Activated naive CD4-positive, alpha-beta T cell treated with anti-CD3 and anti-CD28 coated beads for 36 hours (primary cell): ENCODE data around the gene SH3TC1. TPM values are rescaled to one million over a fixed set of nuclear protein-coding genes. Genes with fewer than 3 reads are reported as not detected.

ENCODE experiments used
- CTCF ChIA-PET: fragments of 350-600 bp; sonication (Branson Sonifier 250); formaldehyde crosslinking; loops from one replicate; lab custom pipeline; 2021; ENCODE audit warnings: antibody characterized with exemption; lab: Charles Lee
- DNase-seq: peaks from one replicate; pipeline ENCODE4 v3.0.0-alpha.2; 2020
- H3K27ac Mint-ChIP-seq: one replicate; pipeline ENCODE4 v1.8.0; 2021; ENCODE audit warnings: mild to moderate bottlenecking, mixed read lengths
- H3K27me3 Mint-ChIP-seq: one replicate; pipeline ENCODE4 v1.8.0; 2021; ENCODE audit warnings: low read depth, mixed read lengths
- H3K36me3 Mint-ChIP-seq: one replicate; pipeline ENCODE4 v1.8.0; 2021; ENCODE audit warnings: low read depth, mixed read lengths
- H3K4me1 Mint-ChIP-seq: one replicate; pipeline ENCODE4 v1.8.0; 2021; ENCODE audit warnings: low read depth, mixed read lengths
- H3K4me3 Mint-ChIP-seq: one replicate; pipeline ENCODE4 v1.8.0; 2021; ENCODE audit warnings: mild to moderate bottlenecking, moderate library complexity, mixed read lengths
- H3K9me3 Mint-ChIP-seq: one replicate; pipeline ENCODE4 v1.8.0; 2021; ENCODE audit warnings: mixed read lengths
- intact Hi-C: fragments of 100-400 bp; cut with micrococcal nuclease; formaldehyde crosslinking; loops from one replicate; pipeline ENCODE4 v1.15.1; 2023
- total RNA-seq, 2 experiments: library from RNA; stranded (reverse); gene quantifications; one replicate each; pipeline ENCODE4 v1.2.3, GENCODE V29; 2021

Gene SH3TC1
- total RNA-seq, 2 experiments from 2014 or later: 17.9 to 23.6 TPM

DNA sequence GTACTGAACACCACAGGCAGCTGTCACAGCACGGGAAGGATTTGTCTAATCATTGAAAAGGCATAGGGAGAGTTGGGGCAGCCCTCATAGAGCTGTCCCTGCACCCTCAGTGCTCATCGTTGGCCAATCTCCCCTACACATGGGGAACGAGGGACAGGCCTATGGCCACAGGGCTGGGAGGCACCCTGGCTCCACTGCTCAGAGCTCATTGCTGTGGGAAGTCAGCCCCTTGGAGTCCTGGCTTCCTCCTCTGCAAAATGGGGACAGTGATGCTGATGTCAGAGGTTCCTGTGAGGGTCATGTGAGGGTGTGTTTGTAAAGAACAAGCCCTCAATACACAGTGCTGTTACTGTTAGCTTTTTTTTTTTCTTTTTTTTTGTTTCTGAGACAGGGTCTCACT is 51.1 kb downstream of the SH3TC1 start:
- Mint-ChIP-seq H3K27me3 (no peaks in the 10 kb centered on the region), H3K9me3 (no peaks in the 10 kb centered on the region), H3K4me3 (no peak overlapping the region), H3K36me3 (no peaks in the 10 kb centered on the region), H3K27ac (no peak overlapping the region), H3K4me1 (no peaks in the 10 kb centered on the region)
- no peak for DNase-seq
- CTCF ChIA-PET: interaction anchor here (0.8 kb wide), 1 partner anchor 73 kb away, joined by 3 read pairs; no protein-coding TSS in a partner anchor
- intact Hi-C loops: no loop called here

DNA sequence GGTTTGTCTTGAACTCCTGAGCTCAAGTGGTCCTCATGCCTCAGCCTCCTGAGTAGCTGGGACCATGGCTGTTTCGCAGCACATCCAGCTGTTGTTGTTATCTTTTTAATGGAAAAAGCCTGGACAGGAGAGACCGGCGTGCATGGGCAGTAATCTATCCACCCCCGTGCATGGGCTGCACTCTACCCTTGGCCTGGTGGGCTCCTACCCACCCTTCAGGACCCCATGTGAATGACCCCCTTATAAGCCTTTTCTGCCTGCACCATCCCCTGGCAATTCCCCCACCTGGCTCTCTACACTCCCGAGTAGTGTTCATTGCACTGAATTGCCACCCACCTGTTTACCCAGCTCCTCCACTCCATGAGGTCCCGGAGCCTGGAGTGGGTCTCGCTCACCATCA is 51.5 kb downstream of the SH3TC1 start:
- intact Hi-C loops: no loop called here
- Mint-ChIP-seq H3K4me1 (no peaks in the 10 kb centered on the region), H3K27ac (no peak overlapping the region), H3K27me3 (no peaks in the 10 kb centered on the region), H3K4me3 (no peak overlapping the region), H3K36me3 (no peaks in the 10 kb centered on the region), H3K9me3 (no peaks in the 10 kb centered on the region)
- DNase-seq: no peak
- CTCF ChIA-PET: interaction anchor here (1.2 kb wide), 1 partner anchor 10 kb away, joined by 3 read pairs; no protein-coding TSS in a partner anchor

DNA sequence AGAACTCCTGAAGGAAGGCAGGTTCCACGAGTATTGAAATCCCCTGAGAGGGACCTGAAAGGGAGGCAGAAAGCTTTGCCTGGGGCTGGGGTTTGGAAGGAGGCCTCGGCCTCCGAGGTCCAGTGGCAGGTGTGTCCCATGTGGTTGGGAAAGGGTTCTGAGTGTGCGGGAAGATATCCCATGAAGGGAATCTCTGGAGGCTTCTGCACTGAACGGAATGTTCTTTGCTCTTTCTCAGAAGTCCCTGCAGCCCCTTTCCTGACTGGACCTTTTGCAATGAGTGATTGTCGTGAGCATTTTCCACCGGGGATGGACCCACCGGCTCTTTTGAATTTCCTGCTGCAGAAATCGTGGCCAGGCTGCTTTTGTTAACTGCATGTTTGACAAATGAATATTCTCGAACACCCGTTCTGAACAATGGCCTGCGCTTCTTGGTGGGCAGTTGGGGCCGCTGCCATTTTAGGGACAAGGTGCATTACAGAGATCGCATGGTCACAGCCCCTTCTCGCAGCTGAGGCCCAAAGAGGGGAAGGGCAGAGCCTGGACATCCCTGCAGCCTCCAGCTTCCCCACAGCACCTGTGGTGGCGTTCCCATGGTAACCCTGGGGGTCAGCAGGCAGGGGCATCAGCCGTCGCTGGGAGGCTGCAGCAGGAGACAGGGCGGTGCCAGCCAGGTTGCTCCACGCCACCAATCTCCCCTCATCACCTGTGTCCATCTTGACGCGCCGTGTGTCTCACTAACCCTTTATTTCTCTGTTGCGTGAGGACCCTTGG is 52.2 kb downstream of the SH3TC1 start:
- CTCF ChIA-PET: interaction anchor here (1.2 kb wide), 1 partner anchor 11 kb away, joined by 3 read pairs; no protein-coding TSS in a partner anchor
- H3K9me3 Mint-ChIP-seq: no peaks in the 10 kb centered on the region
- H3K27me3 Mint-ChIP-seq: no peaks in the 10 kb centered on the region
- H3K4me3 Mint-ChIP-seq: no peak overlapping the region
- intact Hi-C loops: no loop called here
- H3K27ac Mint-ChIP-seq: no peak overlapping the region
- no peaks in the 10 kb centered on the region for H3K36me3 Mint-ChIP-seq
- no peak for DNase-seq
- no peaks in the 10 kb centered on the region for H3K4me1 Mint-ChIP-seq

DNA sequence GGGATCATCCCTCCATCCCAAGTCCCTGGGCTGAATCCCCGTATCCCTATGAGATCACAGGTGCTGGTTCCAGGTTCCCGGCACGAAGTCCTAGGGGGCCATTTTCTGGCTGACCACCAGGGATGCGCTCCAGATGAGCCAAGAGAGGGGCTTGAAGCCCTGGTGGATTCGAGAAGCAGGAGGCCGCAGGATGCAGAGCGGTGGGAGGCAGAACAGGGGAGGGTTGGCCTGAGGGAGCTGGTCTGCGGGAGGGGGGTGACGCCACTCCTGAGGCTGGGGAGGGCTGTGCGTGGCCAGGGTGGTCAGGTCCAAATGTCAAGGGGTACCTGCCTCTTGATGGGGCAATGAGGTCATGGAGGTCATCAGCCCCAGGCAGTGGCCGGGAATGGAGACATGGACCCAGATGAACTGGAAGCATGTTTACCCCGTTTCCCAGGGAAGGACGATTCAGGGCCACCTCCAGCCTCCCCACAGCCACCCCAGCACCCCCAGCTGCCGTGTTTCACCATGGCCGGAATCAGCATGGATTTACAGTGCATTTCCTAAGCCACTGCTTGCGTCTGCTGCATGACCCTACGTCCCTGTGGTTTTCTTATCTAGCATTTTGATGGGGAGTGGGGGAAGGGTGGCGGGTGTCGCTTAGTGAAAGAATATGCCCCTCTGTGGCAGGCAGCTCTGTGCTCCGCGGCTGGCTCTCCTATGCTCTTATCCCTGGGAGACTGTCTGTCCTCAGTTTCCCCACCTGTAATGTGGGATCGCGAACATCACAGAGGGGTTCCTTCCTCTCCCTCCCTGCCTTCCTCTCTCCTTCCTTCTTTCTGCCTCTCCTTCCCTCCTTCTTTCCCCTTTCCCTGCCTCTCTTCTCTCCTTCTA is 53.4 kb downstream of the SH3TC1 start:
- H3K9me3 Mint-ChIP-seq: no peaks in the 10 kb centered on the region
- CTCF ChIA-PET: no interaction called here
- H3K4me1 Mint-ChIP-seq: no peaks in the 10 kb centered on the region
- no peak for DNase-seq
- H3K36me3 Mint-ChIP-seq: no peaks in the 10 kb centered on the region
- no peaks in the 10 kb centered on the region for H3K27me3 Mint-ChIP-seq
- no peak overlapping the region for H3K4me3 Mint-ChIP-seq
- no peak overlapping the region for H3K27ac Mint-ChIP-seq
- intact Hi-C loops: no loop called here

DNA sequence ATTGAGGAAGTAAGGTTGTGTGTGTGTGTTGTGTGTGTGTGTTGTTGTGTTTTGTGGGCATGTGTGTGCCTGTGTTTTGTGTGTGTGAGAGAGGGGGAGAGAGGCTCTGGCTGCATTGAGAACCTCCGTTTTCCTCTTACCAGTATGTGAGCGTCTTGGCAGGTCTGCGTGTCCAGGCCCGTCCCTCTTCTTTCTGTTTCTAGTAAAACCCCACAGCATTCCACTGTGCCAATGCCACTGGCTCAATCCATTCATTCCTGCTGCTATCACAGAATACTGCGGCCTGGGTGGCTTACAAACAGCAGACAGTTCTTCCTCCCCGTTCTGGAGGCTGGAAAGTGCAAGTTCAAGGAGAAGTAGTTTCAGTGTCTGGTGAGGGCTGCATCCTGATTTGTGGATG is 55.0 kb downstream of the SH3TC1 start:
- no peak overlapping the region for H3K4me3 Mint-ChIP-seq
- intact Hi-C loops: no loop called here
- no peaks in the 10 kb centered on the region for H3K36me3 Mint-ChIP-seq
- no peaks in the 10 kb centered on the region for H3K9me3 Mint-ChIP-seq
- CTCF ChIA-PET: no interaction called here
- no peaks in the 10 kb centered on the region for H3K27me3 Mint-ChIP-seq
- no peak for DNase-seq
- H3K27ac Mint-ChIP-seq: no peak overlapping the region
- no peaks in the 10 kb centered on the region for H3K4me1 Mint-ChIP-seq

DNA sequence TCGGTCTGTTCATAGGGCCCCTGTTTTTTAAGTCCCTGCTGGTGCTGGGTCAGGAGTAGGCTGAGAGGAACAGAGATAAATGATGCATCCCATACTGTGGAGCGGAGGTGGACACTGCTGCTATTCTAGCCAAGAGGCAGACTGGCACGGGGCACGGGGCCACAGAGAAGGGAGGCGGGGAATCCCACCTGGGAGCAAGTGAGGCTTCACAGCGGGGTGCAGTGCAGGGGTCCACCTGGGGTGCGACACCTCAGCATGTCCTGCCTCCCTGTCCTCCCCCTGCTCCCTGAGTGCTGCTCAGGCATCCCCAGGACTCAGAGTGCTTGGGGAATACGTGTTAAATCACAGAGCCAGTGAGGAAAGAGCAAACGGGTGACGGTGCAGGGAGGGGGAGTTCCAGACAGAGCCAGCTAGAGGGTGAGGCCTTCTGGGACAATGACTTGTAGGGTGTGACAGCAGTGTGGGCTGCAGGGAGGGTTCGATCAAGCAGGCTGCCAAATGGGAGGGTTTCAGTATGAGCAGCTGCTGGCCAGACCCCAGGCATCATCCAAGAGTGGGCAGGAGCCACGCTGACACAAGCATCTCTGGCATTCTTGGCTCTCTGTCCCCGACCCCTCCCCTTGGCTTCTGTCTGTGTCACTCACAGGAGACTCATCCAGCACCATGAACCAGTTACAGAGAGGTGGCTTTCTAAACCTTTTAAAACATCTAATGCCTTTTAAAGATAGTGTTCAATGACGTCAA is 56.8 kb downstream of the SH3TC1 start:
- no peak overlapping the region for H3K4me3 Mint-ChIP-seq
- CTCF ChIA-PET: interaction anchor here (0.5 kb wide), 1 partner anchor 352 kb away, joined by 6 read pairs; no protein-coding TSS in a partner anchor
- no peak overlapping the region for H3K27ac Mint-ChIP-seq
- no peaks in the 10 kb centered on the region for H3K27me3 Mint-ChIP-seq
- intact Hi-C loops: no loop called here
- no peaks in the 10 kb centered on the region for H3K4me1 Mint-ChIP-seq
- no peaks in the 10 kb centered on the region for H3K9me3 Mint-ChIP-seq
- no peak for DNase-seq
- no peaks in the 10 kb centered on the region for H3K36me3 Mint-ChIP-seq

DNA sequence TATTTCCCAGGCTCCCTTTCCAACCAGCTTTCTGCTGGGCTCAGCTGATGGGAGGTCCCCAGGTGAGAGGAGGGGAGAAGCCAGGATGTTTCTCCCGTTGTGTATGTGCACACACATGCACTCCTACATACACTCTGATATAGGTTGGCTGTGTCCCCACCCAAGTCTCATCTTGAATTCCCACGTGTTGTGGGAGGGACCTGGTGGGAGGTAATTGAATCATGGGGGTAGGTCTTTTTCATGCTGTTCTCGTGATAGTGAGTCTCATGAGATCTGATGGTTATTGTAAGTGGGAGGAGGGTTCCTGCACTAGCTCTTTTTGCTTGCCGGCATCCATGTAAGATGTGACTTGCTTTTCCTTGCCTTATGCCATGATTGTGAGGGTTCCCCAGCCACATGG is 58.8 kb downstream of the SH3TC1 start:
- no peaks in the 10 kb centered on the region for H3K4me1 Mint-ChIP-seq
- intact Hi-C loops: no loop called here
- CTCF ChIA-PET: interaction anchor here (0.7 kb wide), 1 partner anchor 81 kb away, joined by 3 read pairs; no protein-coding TSS in a partner anchor

DNA sequence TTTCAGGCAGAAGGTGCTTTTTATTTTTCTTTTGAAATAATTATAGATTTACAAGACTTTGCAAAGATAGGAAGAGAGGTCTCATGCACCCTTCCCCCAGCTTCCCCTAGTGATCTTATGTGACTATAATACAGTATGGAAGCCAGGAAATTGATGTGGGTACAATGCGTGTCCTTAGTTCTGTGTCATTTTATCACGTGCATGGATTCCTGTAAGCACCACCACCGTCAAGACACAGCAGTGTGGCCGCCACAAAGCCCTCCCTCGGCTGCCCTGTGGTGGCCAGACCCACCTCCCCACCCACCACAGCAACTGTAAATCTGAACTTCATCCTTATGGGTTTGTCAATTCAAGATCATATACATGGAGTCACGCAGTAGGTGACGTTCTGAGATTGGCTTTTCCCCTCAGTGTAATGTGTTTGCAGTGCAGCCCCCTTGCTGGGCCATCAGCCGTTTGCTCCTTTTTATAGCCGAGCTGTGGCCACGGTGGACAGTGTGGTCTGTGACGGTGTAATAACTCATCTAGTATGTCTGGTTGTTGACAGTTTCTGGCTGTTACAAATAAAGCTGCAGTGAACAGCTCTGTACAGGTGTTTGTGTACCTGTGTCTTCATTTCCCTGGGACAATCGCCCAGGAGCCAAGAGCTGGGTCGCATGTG is 59.6 kb downstream of the SH3TC1 start:
- Mint-ChIP-seq H3K27ac (no peak overlapping the region), H3K9me3 (no peaks in the 10 kb centered on the region), H3K36me3 (no peaks in the 10 kb centered on the region), H3K4me1 (no peaks in the 10 kb centered on the region), H3K27me3 (peaks cover 1% of the 10 kb centered on the region), H3K4me3 (no peak overlapping the region)
- intact Hi-C loops: no loop called here
- CTCF ChIA-PET: interaction anchor here (0.7 kb wide), 1 partner anchor 82 kb away, joined by 3 read pairs; no protein-coding TSS in a partner anchor
- no peak for DNase-seq

More for the DNA sequence above, 58.8 kb downstream of the SH3TC1 start:
- no peaks in the 10 kb centered on the region for H3K36me3 Mint-ChIP-seq
- no peak overlapping the region for H3K4me3 Mint-ChIP-seq
- no peaks in the 10 kb centered on the region for H3K27me3 Mint-ChIP-seq
- H3K27ac Mint-ChIP-seq: no peak overlapping the region
- DNase-seq: no peak
- H3K9me3 Mint-ChIP-seq: no peaks in the 10 kb centered on the region

DNA sequence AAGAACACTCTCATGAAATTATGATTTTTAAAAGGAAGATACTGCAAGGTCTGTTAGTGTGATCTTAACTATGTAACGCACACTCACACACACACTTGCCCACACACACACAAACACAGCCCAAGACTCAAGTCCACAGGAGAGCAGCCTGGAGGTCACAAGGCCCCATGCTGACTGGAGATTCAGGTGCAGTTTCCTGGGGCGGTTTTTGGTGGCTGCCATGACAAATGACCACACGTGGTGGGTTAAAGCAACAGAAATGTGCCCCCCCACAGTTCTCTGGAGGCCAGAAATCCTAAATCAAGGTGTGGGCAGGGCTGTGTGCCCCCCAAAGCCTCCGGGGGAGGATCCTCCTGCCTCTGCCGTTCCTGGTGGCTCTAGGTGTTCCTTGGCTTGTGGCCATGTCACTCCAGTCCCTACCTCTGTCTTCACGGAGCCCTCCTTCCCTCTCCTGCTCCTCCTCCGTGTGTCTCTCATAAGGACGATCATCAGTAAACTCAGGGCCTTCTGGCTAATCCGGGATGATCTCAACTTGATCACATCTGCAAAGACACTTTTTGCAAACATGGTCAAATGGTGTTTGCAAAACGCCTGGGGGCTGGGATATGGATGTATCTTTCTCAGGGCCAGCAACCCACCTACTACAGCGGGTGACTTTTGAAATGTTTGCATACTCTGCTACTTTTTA is 60.8 kb downstream of the SH3TC1 start:
- CTCF ChIA-PET: interaction anchor here (1.5 kb wide), 1 partner anchor 83 kb away, joined by 3 read pairs; no protein-coding TSS in a partner anchor
- no peak for DNase-seq
- Mint-ChIP-seq H3K36me3 (no peaks in the 10 kb centered on the region), H3K4me1 (no peaks in the 10 kb centered on the region), H3K9me3 (no peaks in the 10 kb centered on the region), H3K27me3 (peaks cover 2% of the 10 kb centered on the region), H3K27ac (no peak overlapping the region), H3K4me3 (no peak overlapping the region)
- intact Hi-C loops: no loop called here

DNA sequence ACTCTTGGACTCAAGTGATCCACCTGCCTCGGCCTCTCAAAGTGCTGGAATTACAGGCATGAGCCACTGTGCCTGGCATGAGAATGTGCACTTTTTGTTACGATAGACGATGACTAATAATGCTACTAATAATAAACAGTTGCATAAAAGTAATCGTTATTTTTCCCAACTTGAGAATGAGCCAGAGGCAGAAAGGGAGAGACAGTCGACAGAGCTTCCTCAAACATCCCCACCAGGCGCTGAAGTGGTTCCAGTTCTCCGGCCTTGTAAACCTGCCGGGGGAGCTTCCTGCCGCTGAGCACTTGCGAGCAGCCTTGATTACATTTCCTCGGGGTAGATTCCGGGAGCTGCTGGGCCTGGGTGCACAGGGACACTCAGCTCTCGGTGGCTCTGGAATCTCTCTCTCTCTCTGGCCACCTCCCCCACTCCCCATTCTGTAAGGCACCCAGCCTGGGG is 61.6 kb downstream of the SH3TC1 start:
- intact Hi-C loops: no loop called here
- Mint-ChIP-seq H3K27me3 (peaks cover 2% of the 10 kb centered on the region), H3K9me3 (no peaks in the 10 kb centered on the region), H3K36me3 (no peaks in the 10 kb centered on the region), H3K27ac (no peak overlapping the region), H3K4me1 (no peaks in the 10 kb centered on the region), H3K4me3 (no peak overlapping the region)
- DNase-seq: no peak
- CTCF ChIA-PET: interaction anchor here (1.5 kb wide), 1 partner anchor 84 kb away, joined by 3 read pairs; no protein-coding TSS in a partner anchor

DNA sequence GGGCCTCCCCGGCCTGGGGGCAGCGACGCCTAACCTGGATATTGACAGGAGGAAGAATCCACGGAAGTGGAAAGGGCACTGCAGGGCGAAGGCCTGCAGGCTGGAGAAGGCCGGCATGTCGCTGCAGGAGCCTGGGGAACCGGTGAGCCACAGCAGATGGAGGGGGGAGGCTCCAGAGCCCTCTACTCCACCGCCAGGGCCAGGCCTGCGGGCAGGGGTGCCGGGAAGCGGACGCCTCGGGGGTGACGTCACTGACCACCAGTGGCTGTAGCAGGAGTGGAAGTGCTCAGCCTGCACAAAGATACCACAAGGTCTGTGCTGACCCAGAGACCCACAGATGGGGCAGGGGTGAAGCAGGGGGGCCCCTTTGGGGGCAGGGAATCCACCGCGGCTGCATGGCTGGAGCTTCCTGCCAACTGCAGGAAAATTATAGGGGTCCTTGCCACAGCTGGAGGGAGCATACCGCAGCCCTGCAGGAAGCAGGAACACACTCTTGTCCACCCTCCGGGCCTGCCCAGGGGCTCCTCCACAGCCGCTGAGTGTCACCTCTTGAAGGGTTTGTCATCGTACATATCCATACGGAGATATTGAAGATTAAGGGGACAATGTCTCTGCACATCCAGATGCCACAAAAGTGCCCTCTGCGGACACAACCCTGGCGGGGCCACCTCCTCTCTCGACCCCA is 62.9 kb downstream of the SH3TC1 start:
- H3K27me3 Mint-ChIP-seq: peaks cover 2% of the 10 kb centered on the region
- no peaks in the 10 kb centered on the region for H3K4me1 Mint-ChIP-seq
- no peaks in the 10 kb centered on the region for H3K36me3 Mint-ChIP-seq
- DNase-seq: no peak
- CTCF ChIA-PET: no interaction called here
- H3K27ac Mint-ChIP-seq: no peak overlapping the region
- intact Hi-C loops: no loop called here
- no peaks in the 10 kb centered on the region for H3K9me3 Mint-ChIP-seq
- H3K4me3 Mint-ChIP-seq: no peak overlapping the region
